Glomerular endothelial cell (primary cell): ENCODE results near the gene PHF2. TPM values are rescaled to one million over a fixed set of nuclear protein-coding genes. Genes with fewer than 3 reads are reported as not detected.

Source experiments
- DNase-seq: peaks from one replicate; pipeline ENCODE4 v3.0.0-alpha.2; 2011; ENCODE audit warnings: low read depth, low spot score; ENCODE audit errors: extremely low read depth
- total RNA-seq: library from RNA; depleted of rRNA; stranded (reverse); fragments of >200 nt; gene quantifications from 2 replicates; pipeline ENCODE4 v1.2.3, GENCODE V29; 2015

Gene PHF2
- total RNA-seq, 1 donor from 2014 or later = 22.9 TPM

DNA sequence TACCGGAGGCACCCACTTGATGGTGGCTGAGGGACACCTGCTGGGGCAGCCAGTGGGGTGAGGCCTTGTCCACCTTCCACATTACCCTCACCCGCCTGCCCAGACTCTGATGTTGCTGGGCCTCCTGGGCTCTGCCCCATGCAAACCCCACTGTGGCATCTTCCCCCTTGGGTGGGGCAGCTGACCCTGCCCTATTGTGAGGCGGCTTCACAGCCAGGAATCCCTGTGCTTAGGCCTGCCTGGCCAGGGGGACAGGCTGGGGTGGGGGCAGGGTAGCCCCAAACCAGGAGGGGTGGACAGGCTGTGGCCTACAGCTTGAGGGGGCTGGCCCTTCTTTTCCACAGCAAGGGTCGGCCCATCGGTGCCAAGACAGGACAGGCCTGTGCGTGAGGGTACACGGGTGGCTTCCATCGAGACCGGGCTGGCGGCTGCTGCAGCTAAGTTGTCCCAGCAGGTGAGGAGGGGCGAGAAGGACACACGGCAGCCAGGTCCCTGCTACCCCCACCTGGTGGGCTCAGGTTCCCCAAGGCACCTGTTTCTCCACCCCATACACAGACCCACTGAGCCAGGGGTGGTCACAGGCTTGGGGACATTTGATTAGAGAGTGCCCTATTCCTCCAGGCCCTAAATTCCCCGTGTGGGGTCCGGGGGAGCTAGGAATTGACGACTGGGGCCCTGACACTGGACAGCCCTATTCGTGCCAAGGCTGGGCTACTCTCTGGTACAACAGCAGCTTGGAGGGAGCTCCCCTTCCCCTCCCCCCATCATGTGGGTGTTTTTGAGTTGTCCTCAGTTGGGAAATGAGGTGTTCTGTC is 99.2 kb downstream of the PHF2 start:
- DNase-seq = no peak

DNA sequence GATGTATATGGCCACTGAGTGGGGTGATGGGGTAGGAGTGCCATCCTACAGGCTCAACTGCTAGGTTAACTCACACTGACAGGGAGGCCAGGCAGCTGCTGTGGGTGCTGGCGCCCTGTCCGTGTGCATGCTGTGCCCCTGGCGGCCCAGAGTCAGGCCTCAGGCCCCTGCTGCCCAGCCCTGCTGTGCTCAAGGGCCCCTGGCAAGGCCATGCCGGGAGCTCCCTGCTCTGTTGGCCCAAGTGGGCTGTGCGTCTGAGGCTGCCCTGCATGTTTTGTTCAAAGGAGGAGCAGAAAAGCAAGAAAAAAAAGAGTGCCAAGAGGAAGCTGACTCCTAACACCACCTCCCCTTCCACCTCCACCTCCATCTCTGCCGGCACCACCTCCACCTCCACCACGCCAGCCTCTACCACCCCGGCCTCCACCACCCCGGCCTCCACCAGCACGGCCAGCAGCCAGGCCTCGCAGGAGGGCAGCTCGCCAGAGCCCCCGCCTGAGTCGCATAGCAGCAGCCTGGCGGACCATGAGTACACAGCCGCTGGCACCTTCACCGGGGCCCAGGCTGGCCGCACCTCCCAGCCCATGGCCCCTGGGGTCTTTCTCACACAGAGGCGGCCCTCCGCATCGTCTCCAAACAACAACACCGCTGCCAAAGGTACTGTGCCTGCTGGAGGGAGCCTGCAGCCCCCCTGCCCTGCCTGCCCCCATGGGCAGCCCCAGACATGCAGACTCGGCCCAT is 100.1 kb downstream of the PHF2 start:
- no peak for DNase-seq

DNA sequence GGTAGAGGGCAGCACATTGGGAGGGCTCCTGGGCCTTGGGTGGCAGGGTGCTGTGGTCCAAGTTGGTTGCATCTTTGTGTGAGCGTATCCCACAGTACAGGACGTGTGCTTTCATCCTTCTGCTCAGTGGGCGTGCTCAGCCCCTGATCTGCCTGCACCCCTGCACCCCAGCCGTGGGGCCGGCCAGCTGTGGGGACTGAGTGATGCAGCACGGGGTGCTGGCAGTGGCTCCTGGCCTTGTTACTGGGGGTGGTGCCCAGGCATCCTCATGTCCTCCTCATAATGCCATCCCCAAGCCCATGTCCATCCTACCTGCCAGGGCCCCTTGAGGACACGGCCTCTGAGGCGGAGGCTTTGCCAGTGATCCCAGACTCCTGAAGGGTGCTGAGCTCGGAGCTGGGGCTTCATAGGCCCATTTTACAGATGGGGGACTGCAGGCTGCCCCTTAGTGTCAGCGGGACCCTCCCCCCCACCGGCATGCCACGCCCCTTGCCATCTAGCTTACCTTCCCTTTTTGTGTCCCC is 100.7 kb downstream of the PHF2 start:
- DNase-seq = no peak

DNA sequence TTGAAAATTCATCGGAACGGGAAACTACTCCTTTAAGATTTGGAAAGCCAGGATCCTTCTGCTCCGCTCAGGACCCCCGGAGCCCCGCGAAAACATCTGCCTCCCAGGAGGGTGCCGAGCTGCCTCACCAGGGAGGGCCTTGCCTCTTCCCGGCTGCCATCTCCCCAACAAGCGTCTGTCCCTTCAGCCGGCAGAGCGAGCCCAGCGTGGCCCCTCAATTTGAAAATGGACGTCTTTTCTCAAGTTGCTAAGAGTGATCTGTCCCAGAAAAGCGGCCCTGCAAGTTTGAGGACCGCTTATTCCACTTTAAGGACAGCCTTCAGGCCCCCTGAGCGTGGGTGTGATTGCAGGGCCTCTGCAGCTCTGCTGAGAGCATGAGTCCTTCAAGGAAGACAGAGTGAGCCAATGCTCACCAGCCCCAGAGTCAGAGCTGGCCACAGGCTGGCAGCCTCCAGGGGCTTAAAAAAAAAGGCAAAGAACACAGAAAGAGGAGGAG is 101.3 kb downstream of the PHF2 start:
- no peak for DNase-seq

DNA sequence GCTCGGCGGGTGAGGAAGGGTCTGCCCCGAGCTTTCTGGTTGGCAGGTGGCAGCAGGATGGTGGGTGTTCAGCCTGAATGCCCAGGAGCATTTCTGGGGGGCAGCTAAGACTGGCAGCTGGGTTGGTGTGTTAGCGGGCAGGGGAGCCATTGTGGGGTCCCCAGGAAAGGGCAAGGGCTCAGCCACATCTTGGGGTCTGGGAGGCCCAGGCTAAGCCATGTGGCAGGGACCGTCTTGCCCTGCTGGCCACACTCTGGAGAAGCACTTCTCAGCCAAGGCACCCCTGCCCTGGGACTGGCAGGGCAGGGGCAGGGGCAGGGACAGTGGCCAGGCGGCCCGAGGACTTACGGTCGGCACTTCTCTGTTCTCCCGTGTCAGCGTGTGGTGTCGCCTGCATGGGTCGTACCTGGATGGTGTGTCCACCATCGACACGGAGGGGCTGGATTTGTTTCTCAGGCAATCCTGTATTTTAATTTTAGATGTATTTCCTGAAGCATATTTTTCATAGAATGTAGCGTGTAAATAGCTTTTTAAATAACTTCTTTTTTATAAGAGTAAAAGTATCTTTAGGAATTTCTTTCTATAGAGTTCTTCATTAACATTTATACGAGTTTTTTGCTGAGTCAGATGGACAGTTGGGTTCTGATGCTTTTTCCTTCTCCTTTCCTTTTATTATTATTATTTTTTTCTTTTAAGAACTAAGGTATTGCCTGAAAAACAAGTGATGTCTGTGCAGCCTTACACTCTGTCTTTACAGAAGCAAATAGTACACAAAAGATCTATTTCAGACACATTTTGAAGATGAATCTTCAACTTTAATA is 102.0 kb downstream of the PHF2 start:
- no peak for DNase-seq

DNA sequence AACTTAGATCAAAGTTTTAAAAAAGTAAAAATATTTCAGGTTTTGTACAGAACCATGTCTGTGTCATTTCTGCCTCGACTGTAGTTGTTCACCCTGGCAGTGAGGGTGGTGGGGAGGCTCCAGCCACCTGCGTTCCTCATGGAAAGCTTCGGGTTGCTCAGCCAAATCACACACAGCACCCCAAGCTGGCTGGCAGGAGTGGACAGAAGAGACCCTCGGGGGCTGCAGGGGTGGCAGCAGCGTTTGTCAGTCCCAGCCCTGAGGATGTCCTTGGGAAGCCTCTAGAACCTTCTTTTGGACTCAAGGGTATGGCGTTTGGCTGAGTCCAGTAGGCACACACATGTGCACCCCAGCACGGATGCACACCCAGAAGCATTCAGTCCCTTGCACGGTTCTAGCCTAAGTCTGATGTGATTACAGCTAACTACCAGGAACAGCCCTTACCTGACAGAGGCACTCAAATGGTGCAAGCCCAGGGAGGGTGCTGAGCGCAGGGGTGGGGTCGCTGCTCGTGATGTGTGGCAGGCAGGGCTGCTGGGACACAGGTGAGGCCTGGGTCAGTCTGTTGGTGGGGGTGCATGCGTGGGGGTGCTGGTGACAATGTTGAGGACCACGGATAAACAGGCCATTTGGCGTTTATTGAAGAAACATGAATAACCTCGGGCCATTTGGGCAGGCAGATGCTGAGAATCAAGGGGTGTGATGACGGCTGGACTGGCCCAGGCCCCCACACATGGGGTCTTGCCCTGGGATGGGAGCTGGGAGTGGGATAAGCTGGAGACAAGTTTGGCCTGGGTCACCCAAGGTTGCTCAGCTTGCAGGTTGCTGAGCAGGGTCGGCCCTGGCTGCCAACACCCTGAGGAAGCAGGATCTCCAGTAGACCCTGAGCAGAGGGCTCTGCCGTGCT is 103.4 kb downstream of the PHF2 start:
- no peak for DNase-seq

DNA sequence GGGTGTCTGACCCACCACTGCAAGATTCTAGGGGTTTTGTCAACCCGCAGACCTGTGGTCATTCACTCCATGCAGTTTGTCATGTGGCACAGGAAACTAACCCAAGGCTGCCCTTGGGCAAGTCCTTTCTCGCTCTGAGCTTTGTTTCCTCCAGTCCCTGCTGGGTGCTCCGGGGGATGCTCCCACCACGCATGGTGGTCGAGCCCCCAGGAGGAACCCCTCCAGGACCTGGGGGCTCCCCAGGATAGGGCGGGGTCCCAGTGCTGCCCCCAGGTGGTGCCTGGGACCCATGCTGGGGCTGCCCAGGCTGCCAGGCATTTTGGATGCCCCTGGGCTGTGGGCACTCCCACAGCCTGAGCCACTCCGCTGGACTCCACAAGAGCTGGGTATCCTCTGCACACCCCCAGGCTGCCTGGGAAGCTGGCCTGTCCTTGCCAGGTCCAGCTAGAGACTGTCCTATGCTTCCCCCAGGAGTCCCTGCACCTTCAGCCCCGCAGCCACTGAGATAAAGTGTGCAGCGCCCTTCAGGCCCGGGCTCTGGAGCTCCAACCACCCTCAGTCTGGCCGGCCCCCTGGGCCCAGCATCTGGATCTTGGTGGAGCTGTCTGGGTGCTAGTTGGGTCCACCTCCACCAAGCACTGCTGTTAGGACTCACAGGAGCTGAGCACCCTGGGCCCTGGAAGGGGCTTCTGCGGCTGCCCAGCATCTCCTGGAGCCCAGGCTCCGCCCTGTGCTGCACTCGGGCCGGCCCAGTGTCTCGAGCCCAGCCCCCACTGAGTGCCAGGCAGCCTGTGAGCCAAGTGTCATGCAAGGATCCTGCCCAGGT is 104.3 kb downstream of the PHF2 start:
- DNase-seq = no peak

DNA sequence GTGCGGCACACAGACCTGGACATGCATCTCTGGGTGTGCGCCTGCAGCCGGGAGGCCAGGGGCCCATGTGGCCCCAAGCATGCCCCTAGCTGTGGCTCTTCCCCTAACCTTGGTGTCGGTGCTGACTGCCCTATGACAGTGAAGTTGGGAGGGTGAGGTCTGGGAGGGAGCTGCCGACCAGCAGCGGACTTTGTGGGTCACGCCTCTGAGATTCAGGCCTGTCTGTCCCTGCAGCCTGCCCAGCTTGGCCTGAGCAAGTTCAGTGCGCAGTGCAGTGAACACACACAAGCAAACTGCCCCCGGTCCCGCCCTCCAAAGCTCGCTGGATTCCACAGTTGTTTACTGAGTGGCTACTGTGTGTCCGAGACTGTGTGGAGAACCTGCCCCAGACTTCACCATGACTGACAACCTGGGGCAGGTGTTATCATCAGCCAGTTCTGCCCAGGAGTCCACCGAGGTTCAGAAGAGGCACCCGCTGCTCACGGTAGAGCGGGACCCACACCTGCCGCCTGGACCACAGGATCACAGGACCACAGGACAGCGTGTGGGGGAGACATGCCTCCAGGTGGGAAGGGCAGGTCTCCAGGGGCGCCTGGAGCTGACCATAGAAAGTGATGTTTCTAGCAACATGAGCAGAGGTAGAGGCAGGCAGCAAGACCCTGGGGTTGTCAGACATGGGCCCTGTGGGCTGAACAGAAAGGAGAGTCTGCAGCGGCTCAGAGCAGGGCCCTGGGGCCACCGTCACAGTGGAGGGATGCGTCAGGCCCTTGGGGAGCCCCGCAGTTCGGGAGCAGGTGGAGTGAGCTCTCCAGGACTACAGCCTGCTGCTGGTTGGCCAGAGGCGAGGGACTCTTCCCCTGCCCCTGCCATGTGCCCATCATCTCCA is 105.1 kb downstream of the PHF2 start:
- no peak for DNase-seq

DNA sequence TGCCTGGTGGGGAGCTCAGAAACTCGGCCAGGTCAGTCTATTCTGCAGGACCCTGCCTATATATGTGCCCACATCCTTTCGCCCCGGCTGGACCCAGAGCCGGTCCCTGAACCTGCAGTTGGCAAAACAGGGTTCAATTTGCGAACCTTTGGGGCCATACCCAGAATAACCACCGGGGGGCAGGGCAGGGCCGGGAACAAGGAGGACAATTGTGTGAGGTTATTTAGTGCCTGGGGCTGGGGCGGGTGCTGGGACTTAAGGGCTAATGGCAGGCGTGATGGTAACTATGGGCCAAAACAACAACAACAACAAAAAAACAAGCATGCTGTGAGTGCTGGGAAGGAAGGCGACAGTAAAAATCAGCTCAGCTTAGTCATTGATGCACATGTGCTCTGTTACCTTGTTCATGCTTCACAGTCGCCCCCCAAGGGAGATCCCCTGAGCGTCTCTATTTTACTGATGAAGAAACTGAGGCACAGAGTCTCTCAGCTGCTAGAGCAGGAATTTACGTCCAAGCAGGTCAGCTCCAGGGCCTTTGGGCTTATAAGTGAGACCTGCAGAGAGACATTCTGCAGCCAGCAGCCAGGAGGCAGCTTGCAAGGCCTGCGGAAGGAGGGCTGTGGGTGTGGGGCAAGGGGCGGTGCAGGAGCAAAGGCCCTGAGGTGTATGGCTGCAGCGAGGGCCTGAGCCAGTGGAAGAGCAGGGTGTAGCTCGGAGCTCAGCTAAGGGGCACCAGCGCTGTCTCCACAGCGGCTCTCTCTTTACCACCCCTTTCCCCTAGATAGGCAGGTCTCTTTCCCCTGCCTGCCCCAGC is 106.0 kb downstream of the PHF2 start:
- DNase-seq = no peak

DNA sequence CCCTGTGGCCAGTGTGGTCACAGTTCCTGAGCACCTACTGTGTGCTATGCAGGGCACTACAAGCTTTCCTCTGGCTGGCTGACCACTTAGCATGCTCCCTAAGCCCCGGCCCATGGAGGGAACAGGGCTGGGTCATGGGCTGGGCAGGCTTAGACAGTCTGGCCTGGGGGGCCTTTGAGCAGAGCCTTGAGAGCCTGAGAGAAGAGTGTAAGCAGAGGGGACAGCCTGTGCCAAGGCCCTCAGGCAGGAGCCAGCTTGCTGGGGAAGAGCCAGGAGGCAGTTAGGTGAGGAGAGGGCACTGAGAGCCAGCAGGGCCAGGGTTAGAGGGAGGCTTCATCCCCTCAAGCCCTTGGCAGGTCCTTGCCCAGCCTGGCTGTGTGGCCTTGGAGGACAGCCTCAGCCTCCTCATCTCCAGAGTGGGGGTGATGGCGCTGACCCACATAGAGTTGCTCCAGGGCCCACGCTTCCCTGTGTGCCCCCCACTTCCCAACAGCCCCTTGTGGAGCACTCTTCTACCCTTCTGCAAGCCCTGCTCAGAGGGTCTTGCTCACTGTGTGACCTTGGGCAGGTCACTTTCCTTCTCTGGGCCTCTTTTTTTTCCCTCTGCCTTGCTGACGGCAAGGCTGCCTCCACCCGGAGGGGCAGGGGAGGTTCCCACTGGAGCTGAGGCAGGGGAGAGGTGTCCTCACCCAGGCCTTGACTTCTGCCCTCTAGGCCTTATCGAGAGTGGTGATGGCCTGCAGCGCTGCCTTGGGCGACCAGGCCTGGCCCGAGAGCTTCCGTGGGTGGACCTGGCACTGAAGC is 107.1 kb downstream of the PHF2 start:
- DNase-seq = no peak

DNA sequence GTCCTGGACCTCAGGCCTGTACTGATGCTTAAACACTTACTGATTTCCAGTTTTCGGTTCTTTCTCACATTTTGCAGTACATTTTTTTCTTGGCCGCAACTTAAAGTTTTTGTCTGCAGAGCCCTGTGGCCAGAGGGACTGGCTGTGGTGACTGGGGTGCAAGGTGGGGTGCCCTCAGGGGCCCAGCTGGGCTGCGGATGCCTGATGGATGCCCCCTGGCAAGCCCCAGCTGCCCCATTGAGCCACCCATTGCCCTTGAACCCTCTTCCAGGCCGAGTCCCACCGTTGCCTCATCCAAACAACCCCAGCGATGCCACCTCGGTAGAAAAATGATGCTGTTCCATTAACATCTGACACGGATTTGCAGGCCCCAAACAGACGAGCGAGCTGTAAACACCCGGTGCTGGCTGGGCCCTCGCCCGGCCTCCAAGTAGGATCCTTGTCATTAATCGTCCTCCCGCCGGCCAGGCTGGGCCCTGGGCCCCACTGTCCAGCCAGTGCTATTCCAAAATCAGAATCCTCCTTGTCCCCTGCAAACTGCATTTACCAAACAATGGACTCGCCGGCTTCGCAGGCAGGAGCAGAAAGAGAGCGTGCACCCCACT is 107.9 kb downstream of the PHF2 start:
- DNase-seq = no peak

DNA sequence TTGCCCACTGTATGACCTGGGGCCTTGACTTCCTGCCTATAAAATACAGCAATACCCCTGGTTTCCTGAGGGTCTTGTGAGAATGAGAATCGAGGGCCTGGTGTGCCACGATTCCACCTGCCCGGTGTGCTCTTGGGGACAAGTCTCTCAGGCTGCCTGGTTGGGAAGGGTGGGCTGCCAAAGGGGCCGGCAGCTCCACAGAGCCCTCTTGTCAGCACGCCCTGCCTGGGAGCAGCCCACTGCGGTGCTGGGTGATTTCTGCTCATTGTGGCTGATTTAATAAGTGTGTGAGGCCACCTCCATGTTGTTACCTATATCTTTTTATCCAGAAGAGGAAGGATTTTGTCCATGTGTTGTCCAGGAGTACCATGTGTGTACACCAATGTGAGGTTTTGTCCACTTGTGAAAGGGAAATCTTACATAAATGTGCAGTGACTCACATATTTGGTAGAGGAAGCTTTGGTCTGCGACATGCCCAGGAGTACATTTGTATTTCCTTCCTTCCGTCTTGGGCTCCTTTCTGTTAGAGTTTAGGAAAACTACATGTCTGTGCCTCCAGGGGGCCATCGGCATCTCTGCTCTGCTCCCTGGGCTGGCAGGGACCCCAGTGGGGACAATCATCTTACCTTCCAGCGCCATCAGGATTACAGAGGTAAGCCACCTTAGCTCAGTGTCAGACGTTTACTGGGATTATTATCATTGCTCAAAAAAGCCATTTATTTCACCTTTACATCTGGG is 108.6 kb downstream of the PHF2 start:
- no peak for DNase-seq

DNA sequence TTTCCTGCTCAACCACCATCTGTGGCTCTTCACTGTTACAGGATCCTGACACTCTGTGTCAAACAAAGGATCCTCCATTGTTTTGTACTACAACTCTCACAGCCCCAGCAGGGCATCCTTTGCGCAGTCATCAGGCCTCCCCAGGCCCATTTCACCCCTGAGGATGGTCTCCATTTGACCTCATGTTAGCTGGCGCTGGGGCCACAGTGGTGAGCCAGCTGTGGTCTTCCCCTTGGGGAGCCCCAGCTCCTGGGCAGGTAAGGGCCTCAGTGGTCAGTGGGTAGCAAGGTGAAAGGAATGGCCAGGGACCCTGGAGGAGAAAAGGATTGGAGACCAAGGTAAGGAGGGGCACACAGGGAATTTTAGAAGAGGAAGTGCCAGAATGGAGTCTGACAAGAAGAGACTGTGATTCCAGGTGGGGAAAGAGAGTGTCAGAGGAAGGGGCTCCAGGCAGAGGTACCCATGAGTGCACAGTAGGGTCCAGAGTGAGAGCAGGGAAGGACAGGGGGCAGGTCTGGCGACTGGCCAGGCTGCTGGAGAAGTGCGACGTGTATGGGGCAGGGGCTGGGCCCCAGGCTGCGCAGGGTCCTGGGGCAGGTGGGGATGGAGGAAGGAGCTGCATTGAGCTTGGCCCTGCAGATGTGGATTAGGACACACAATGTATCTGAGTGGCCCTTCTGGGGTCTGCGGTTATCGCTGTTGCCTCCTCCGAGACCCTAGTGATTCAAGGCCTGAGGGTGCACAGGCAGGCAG is 109.9 kb downstream of the PHF2 start:
- no peak for DNase-seq

DNA sequence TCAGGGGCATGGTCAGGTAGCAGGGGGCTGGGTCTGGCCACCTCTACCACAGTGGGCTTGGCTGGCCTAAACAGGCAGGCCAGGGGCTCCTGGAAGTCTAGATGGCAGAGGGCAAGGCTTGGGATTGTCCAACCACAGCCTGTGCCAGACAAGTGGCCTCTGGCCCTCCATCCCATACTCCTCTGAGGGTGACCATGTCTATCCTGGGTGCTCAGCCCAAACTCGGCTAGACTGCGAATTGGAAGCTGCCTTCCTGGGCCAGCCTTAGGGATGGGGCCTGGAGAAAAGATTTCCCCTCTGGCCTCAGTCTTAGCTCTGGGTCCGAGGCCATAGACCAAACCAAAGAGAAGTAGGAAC is 110.5 kb downstream of the PHF2 start:
- no peak for DNase-seq

DNA sequence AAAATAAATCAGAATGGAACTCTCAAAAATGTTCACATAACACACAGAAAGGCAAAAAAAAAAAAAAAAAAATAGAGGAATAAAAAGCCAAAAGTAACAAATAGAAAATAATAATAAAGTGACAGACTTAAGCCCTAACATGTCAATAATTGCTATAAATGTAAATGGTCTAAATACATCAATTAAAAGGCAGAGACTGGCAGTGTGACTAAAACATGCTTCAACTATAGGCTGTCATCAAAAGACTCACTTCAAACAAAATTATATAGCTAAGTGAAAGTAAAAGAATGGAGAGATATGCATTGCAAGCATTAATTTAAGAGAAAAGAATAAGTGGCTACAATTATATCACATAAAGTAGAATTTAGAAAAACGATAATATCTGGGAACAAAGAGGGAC is 114.2 kb downstream of the PHF2 start:
- no peak for DNase-seq
